GM06990 (cell line): ENCODE results near the gene CLCN4.

Experiments
- DNase-seq: peaks from one replicate; pipeline ENCODE4 v3.0.0-alpha.2; 2011; ENCODE audit not compliant: insufficient read length; ENCODE audit errors: extremely low read depth
- H3K27me3 ChIP-seq: replicated peaks from 2 replicates; pipeline ENCODE4 v1.6.0; 2011; ENCODE audit warnings: low read length; ENCODE audit not compliant: control insufficient read depth, insufficient read depth
- H3K36me3 ChIP-seq: 2 replicates; pipeline ENCODE4 v1.5.1; 2011; ENCODE audit warnings: low read length; ENCODE audit not compliant: control insufficient read depth, insufficient read depth
- H3K4me3 ChIP-seq: replicated peaks from 2 replicates; pipeline ENCODE4 v1.5.1; 2011; ENCODE audit warnings: low read depth, mild to moderate bottlenecking, control low read depth, low read length
- CTCF ChIP-seq: IDR thresholded peaks from 2 replicates; pipeline ENCODE4 v1.5.1; 2011; ENCODE audit warnings: low read length, control low read depth, mild to moderate bottlenecking, inconsistent platforms; ENCODE audit not compliant: insufficient read depth, poor library complexity, severe bottlenecking

Gene CLCN4

GRCh38 chrX:10178866-10179463 is 22.2 kb downstream of the CLCN4 start:
- Histone ChIP-seq H3K36me3 (no peaks in the 10 kb centered on the region), H3K4me3 (no peak overlapping the region), H3K27me3 (no peaks in the 10 kb centered on the region)
- TF ChIP-seq CTCF, result no peak
- DNase-seq, result no peak

DNA sequence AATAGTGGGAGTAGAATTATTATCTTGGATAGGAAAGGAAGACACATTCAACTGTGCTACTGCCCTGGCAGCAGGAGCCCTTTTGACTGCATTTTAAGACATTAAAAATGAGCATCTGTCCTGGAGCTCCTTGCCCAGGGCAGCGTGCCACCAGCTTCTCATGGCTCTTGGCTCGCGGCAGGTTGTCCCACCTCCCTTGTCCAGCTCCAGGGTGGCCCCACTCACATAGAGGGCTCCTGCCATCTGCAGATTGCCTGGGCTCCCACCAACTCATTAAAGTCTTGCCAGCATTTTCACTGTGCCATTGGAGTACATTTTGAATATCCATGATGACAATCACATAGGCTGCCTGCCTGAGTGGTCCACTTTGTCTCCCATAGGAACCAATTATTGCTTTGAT is 27.0 kb downstream of the CLCN4 start:
- Histone ChIP-seq H3K36me3 (no peaks in the 10 kb centered on the region), H3K4me3 (no peak overlapping the region), H3K27me3 (no peaks in the 10 kb centered on the region; the same call in 1 of the 2 replicates)
- no peak for TF ChIP-seq CTCF
- DNase-seq, result no peak

DNA sequence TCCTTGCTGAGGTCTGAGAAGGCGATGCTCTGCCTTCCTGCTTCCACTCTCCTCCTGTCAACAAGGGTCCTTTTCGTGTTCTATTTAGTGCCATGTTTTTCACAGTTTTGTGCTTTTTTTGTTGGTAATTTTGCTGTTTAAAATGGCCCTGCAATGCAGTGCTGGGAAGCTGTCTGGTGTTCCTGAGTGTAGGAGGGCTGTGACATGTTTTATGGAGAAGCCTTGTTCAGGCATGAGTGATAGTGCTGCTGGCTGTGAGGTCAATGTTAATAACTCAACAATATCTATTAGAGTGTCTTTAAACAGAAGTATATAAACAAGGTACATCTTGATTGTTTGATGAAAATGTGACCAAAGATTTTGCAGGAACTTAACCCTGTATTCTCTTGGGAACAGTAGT is 27.6 kb downstream of the CLCN4 start:
- TF ChIP-seq CTCF, result no peak
- no peaks in the 10 kb centered on the region for H3K36me3 ChIP-seq
- DNase-seq, result no peak
- H3K27me3 ChIP-seq, result no peaks in the 10 kb centered on the region; the same call in 1 of the 2 replicates
- H3K4me3 ChIP-seq, result no peak overlapping the region

- Histone ChIP-seq H3K36me3 (no peaks in the 10 kb centered on the region), H3K27me3 (no peaks in the 10 kb centered on the region; the same call in 1 of the 2 replicates), H3K4me3 (no peak overlapping the region)
- DNase-seq, result no peak
- no peak for TF ChIP-seq CTCF
These were observed 29.6 kb downstream of the CLCN4 start for GRCh38 chrX:10186355-10186754.

- TF ChIP-seq CTCF, result no peak
- DNase-seq, result no peak
- Histone ChIP-seq H3K4me3 (no peak overlapping the region), H3K36me3 (no peaks in the 10 kb centered on the region), H3K27me3 (no peaks in the 10 kb centered on the region; the same call in 1 of the 2 replicates)
These were observed 30.6 kb downstream of the CLCN4 start for GRCh38 chrX:10187421-10187820.
